ENCODE data around the gene AGXT.

DNA sequence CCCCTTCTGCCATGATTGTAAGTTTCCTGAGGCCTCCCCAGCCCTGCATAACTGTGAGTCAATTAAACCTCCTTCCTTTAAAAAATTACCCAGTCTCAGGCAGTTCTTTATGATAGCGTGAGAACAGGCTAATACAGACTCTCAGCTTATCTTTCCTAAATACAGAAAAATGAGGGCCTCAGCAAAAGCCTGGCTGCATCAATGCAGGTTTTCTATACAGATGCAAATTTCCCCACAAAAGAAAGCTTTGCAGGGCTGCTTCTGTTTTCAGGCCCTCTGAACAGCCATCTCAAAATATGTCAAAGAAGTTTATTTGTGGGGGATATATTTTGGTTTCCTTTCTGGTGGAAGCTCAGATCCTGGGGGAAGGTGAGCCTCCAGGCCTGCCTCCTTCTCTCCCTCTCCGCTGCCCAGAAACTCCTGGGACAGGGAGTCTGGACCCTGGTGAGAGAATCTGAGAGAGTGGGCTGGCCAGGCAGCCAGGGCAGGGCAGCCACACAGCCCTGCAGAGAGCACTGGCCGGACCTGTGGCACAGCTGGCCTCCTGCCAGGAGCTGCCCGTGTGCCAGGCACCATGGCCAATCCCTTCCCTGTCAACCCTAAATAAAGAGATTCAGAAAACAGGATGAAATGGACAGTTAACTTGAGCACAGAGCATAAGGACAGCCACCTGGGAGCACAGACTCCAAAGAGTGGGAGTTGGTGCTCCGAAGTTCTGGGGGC, 21.6 kb upstream of the AGXT start:
- no peak for TF ChIP-seq POLR2AphosphoS5 (IDR thresholded peaks at IDR 0.05)
- TF ChIP-seq POLR2A (IDR thresholded peaks at IDR 0.05), result no peak
- TF ChIP-seq CTCF (IDR thresholded peaks at IDR 0.05), result no peak
- no peak for TF ChIP-seq EP300 (IDR thresholded peaks at IDR 0.05)
